ENCODE measurements around the gene ZNF280B. TPM values are rescaled to one million over a fixed set of nuclear protein-coding genes. Genes with fewer than 3 reads are reported as not detected.

The ZNF280B gene
- total and polyA plus RNA-seq, 9 of the 15 experiments (the other 6 are each of a cell fraction or from before 2014, with no cell fraction given) = 7.7 to 29.9 (median 20.0) TPM

GRCh38 chr22:22486132-22486899, 22.2 kb downstream of the ZNF280B start (continued):
- TF ChIP-seq MBD2 (IDR thresholded peaks at IDR 0.05; ENCODE audit: borderline replicate concordance, low read depth) = no peak
- TF ChIP-seq ZKSCAN1 (IDR thresholded peaks at IDR 0.05; ENCODE audit: low read depth, low read length) = no peak
- TF ChIP-seq RNF2 (IDR thresholded peaks at IDR 0.05) = no peak
- no peak for TF ChIP-seq ZNF408 (CRISPR knock-in tag; IDR thresholded peaks at IDR 0.05; ENCODE audit: low read depth)
- TF ChIP-seq E4F1 (CRISPR knock-in tag; IDR thresholded peaks at IDR 0.05; ENCODE audit: borderline replicate concordance) = 0 out of 2 replicates have a peak, but pooled peaks have one; percentile 66
- TF ChIP-seq HNRNPUL1 (IDR thresholded peaks at IDR 0.05; ENCODE audit: low read length) = no peak
- TF ChIP-seq STAG1 (CRISPR knock-in tag; IDR thresholded peaks at IDR 0.05; ENCODE audit: borderline replicate concordance) = 0 out of 2 replicates have a peak, but pooled peaks have one; percentile 24
- TF ChIP-seq TBL1XR1 (IDR thresholded peaks at IDR 0.05; ENCODE audit: low read length in 2 of 2) = no peak
- TF ChIP-seq ATF6 (CRISPR knock-in tag; IDR thresholded peaks at IDR 0.05) = peak; percentile 88; the same call in 1 of the 2 replicates
- TF ChIP-seq SIN3B (IDR thresholded peaks at IDR 0.05; ENCODE audit: low read depth) = no peak
- no peak for TF ChIP-seq MIER1 (IDR thresholded peaks at IDR 0.05; ENCODE audit: low read depth)
- TF ChIP-seq MNT (conservative IDR thresholded peaks at IDR 0.05) = no peak
- no peak for TF ChIP-seq OTX1 (CRISPR knock-in tag; IDR thresholded peaks at IDR 0.05)
- TF ChIP-seq ARHGAP35 (IDR thresholded peaks at IDR 0.05; ENCODE audit: partially characterized antibody) = no peak
- no peak for TF ChIP-seq PKNOX1 (IDR thresholded peaks at IDR 0.05)
- TF ChIP-seq ZFX (CRISPR knock-in tag; IDR thresholded peaks at IDR 0.05) = no peak
- no peak for TF ChIP-seq ZNF436 (CRISPR knock-in tag; IDR thresholded peaks at IDR 0.05)
- TF ChIP-seq HDAC2 (IDR thresholded peaks at IDR 0.05) = no peak
- no peak for TF ChIP-seq NR2C2 (CRISPR knock-in tag; IDR thresholded peaks at IDR 0.05)
- no peak for TF ChIP-seq NR2C2 (tag; IDR thresholded peaks at IDR 0.05)
- TF ChIP-seq KAT7 (CRISPR knock-in tag; IDR thresholded peaks at IDR 0.05; ENCODE audit: borderline replicate concordance) = no peak
- TF ChIP-seq POLR2AphosphoS2 (IDR thresholded peaks at IDR 0.05; ENCODE audit: low read length) = 0 out of 2 replicates have a peak, but pooled peaks have one; percentile 29
- TF ChIP-seq XRCC3 (IDR thresholded peaks at IDR 0.05) = no peak

Measured in K562 (cell line).